Endothelial cell of coronary artery (primary cell): ENCODE measurements around the gene DLGAP4. TPM values are rescaled to one million over a fixed set of nuclear protein-coding genes. Genes with fewer than 3 reads are reported as not detected.

Experiments
- total RNA-seq: library from RNA; depleted of rRNA; stranded (reverse); fragments of >200 nt; gene quantifications from 2 replicates; pipeline ENCODE4 v1.2.3, GENCODE V29; 2014

Gene DLGAP4, protein sequence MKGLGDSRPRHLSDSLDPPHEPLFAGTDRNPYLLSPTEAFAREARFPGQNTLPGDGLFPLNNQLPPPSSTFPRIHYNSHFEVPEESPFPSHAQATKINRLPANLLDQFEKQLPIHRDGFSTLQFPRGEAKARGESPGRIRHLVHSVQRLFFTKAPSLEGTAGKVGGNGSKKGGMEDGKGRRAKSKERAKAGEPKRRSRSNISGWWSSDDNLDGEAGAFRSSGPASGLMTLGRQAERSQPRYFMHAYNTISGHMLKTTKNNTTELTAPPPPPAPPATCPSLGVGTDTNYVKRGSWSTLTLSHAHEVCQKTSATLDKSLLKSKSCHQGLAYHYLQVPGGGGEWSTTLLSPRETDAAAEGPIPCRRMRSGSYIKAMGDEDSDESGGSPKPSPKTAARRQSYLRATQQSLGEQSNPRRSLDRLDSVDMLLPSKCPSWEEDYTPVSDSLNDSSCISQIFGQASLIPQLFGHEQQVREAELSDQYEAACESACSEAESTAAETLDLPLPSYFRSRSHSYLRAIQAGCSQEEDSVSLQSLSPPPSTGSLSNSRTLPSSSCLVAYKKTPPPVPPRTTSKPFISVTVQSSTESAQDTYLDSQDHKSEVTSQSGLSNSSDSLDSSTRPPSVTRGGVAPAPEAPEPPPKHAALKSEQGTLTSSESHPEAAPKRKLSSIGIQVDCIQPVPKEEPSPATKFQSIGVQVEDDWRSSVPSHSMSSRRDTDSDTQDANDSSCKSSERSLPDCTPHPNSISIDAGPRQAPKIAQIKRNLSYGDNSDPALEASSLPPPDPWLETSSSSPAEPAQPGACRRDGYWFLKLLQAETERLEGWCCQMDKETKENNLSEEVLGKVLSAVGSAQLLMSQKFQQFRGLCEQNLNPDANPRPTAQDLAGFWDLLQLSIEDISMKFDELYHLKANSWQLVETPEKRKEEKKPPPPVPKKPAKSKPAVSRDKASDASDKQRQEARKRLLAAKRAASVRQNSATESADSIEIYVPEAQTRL
- 12.0 and 19.8 TPM in 2 replicates for total RNA-seq

GRCh38 chr20:36305602-36306551 is at the start of gene DLGAP4:
Gene DLGAP4 (plus strand): TSS chr20:36306339. CDS start chr20:36431718, 125,379 bp downstream.

DNA sequence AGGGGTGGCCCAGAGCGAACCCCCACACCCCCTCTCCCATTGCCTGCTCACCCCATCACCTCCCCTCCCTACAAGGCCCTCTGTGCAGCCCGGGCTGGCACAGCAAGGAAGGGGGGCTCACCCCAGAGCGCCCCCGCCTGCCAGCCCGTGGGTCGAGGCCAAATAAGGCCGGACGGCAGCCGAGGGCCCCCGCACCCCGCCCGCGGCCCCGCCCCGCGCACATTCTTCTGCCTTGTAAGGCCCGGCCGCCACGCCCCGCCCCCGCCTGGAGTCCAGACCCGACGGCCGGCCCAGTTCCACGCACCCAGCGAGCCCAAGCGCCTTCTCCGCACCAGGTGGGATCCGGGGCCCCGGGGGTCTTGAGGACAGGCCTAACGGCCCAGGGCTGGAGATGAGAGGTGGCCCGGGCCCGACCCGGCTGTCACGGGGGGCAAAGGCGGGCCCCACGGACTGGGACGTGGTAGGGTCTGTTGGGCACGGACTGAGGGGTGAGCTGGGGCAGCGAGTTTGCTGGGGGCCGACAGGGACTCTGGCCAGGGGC is 235.2 kb downstream of the DLGAP4 start, which contains the start of gene MYL9:
Gene MYL9, plus strand, starts transcription at position 293 of the 541 bp plus-strand sequence. CDS start 3,366 bp downstream, outside the sequence.

DNA sequence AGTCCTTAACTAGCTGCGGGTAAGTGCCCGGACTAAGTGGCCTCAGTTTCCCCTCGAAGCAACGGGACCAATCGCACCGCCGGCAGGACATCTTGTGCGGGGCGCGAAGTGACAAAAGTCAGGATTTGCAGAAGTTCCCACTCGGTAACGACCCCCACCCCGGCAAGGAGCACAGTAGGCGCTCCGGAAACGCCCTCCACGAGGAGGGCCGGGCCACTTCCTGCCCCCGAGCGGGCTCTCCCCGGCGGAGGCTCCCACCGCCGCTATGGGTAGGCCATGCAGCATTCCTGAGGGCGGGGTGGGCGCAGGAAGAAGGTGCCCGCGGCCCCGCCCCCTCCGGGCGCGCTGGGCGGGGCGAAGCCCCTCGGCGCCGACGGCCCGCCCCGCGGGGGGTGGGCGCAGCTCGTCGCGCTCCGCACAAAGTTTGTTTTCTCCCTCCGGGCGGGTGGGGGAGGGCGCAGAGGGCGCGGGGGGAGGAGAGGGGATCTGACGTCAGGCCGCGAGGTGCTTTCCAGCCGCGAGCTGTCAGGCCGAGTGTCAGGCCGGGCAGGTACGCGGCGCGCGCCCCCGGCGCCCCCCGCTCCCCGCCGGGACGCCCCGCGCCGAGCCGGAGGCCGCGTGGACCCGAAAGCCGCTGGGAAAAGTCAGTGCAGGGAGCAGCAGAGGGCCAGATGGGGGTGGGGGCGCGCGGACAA is 267.1 kb downstream of the DLGAP4 start, which contains the start of gene TGIF2:
Gene TGIF2, plus strand, starts transcription at position 495 of the 695 bp plus-strand sequence. CDS start 5,178 bp downstream, outside the sequence.

Other genes starting within 250 kb of the DLGAP4 start
- gene EPB41L1, start 151.6 kb upstream of the DLGAP4 start, total RNA-seq: 4.2 and 17.8 TPM in 2 replicates
- gene AAR2, start 69.9 kb upstream of the DLGAP4 start, total RNA-seq: 20.9 and 21.1 TPM in 2 replicates
- 2.7 and 11.6 TPM in 2 replicates for gene MYL9, start 235.2 kb downstream of the DLGAP4 start, total RNA-seq